ENCODE measurements around the gene RAB36.

The RAB36 gene

DNA sequence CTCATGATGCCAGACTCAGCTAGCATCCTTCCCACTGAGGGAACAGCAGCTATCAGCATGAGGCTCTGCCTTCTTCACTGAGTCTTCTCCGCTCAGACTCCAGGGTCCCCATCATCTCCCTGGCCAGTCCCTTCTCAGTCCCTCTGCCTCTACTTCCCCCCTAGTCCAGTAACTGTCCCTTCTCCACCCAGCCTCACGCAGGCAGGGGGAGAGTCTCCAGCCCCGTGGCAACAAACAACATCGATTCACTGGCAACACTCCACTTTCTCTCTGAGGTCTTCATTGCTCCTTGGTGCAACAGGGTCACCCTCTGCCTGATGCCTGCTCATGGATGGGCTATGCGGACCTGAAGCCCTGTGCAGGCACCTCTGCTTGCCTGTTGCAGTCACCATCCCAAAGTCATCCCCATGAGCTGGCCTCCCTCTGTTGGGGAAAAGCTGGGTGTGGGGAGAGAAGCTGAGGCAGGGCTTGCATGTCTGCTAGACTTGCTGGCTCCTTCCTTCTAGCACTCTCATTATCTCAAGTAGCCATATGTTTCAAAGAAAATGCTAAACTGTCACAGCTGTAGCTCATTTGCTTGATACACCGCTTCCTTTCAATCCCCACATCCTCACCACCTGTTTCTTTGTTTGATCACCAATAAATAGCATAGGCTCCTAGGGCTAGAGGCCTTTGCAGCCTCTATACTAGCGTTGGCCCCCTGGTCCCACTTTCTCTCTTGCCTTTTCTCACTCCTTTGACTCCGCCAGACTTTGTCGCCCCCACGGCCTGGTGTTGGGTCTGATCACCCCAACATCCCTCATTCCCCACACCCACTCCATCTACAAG is 30.8 kb downstream of the RAB36 start:
- peak; percentile 82 for DNase-seq
- in situ Hi-C loops (cut with MboI; ENCODE audit: low pct_unique_long_range_greater_than_20kb, low sequenced_read_pairs) = loop anchor here (10.0 kb wide), 1 partner anchor 109 kb away; no protein-coding TSS in a partner anchor

DNA sequence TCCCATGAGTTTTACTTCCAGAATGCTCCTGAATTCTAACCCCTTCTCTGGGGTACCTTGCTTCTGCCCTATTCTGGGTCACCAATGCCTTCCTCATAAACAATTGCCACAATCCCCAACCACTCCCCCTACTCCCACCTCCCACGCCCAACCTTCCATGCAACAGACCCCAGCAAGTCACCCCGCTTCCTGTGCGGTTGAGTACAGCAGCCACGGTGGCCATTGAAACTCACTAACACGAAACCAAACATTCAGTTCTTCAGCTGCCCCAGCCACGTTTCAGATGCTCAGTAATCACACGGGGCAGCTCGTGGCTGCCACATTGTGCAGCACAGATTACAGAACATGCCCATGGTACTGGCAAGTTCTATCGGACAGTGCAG is 31.4 kb downstream of the RAB36 start:
- in situ Hi-C loops (cut with MboI; ENCODE audit: low pct_unique_long_range_greater_than_20kb, low sequenced_read_pairs) = loop anchor here (10.0 kb wide), 1 partner anchor 108 kb away; no protein-coding TSS in a partner anchor
- peak; percentile 87 for DNase-seq

DNA sequence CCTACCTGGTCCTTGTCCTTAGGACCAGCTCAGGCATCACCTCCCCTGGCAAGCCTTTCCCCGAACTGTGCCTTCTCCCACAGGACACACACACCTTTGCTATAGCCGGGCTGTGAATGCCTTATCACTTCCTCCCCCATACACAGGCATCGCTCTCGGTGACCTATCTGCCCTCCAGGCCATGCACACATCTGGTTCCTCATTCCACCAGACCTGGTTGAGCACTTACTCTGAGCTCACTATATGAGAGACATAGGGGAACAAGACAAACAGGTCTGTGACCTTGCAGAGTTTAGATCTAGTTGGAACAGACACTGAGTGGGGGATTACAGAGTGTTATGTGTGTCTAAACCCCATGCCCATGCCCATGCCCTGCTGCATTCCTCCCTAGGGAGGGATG is 31.9 kb downstream of the RAB36 start:
- peak; percentile 84 for DNase-seq
- in situ Hi-C loops (cut with MboI; ENCODE audit: low pct_unique_long_range_greater_than_20kb, low sequenced_read_pairs) = loop anchor here (10.0 kb wide), 1 partner anchor 108 kb away; no protein-coding TSS in a partner anchor

DNA sequence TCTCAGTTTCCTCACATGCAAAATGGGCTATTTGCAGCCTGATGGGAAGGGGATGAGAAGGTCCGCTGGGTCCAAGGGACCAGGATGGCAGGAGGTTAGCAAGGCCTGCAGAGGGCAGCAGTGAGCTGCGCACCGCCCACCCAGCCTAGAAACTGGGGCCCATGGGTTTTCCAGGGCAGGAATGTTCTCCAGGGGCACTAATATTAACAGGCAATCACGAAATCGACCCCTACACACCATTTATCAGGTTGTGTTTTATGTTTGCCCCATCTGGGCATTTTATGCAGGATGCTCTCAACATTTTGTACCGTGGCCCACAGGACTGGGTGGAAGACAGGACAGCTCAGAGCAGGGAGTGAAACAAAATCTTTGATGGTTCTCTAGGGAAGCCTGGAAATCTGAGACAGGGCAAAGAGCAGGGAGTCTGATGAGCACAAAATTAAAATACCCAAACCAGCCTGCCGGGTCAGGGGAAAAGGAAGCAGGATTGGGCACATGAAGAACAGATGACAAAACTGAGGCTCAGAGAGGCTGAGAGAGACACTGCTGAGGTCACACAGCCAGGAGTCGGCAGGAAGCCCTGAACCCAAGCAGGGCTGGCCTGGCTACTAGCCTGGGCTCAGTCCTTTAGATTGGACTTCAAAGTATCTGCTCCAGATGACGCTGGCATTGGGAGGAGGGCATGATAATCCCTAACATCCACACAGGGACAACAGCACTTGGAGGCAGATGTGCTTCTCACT is 33.4 kb downstream of the RAB36 start:
- in situ Hi-C loops (cut with MboI; ENCODE audit: low pct_unique_long_range_greater_than_20kb, low sequenced_read_pairs) = loop anchor here (10.0 kb wide), 1 partner anchor 106 kb away; no protein-coding TSS in a partner anchor
- DNase-seq = peak; percentile 80

DNA sequence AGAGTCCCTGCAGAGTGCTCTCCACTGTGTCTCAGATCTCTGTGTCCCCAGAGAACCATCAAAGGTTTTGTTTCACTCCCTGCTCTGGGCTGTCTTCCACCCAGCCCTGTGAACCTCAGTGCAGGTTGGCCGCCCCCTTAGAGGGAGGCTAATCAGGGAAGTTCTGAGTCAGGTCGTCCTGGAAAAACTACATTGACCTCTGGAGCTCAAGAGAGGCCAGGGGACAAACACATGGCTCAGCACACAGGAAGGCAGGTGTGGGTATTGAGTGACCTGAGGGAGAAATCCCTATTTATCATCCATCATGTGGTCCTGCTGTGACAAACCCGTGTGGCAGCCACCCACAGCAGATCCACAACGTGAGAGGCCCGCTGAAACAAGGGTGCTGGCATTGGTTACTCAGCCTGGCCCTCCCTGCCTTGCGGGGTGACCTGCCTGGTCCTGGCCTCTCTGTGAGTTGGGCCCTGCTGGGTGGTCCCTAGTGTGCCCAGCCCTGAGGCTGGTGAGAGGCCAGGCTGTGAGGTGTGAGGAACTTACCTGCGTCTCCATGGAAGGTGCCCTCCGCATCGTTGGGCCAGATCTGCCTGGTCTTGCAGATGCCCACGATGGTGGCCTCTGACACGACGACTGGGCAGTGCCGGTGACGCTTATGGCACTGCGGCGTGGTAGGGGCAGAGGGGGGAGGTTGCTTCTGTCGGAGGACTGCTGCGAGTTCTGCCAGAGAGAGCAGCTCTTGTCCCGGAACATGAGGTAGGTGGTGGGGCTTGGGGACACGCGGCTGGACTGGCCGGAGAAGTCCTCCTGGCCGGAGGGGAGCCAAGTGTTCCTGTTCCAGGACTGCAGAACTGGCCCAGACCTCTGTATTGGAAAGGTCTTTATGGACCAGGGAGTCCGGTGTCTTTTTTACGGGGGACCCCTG is 34.4 kb downstream of the RAB36 start:
- in situ Hi-C loops (cut with MboI; ENCODE audit: low pct_unique_long_range_greater_than_20kb, low sequenced_read_pairs) = loop anchor here (10.0 kb wide), 1 partner anchor 105 kb away; no protein-coding TSS in a partner anchor

DNA sequence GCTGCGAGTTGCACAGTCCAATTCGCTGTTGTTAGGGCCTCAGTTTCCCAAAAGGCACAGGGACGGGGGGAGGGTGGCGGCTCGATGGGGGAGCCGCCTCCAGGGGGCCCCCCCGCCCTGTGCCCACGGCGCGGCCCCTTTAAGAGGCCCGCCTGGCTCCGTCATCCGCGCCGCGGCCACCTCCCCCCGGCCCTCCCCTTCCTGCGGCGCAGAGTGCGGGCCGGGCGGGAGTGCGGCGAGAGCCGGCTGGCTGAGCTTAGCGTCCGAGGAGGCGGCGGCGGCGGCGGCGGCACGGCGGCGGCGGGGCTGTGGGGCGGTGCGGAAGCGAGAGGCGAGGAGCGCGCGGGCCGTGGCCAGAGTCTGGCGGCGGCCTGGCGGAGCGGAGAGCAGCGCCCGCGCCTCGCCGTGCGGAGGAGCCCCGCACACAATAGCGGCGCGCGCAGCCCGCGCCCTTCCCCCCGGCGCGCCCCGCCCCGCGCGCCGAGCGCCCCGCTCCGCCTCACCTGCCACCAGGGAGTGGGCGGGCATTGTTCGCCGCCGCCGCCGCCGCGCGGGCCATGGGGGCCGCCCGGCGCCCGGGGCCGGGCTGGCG is 35.1 kb downstream of the RAB36 start, which contains the start of gene BCR:
BCR (plus strand) TSS at position 209 of the 592 bp plus-strand sequence. CDS start 452 bp downstream, outside the sequence.
- peak; percentile 44 for DNase-seq
- in situ Hi-C loops (cut with MboI; ENCODE audit: low pct_unique_long_range_greater_than_20kb, low sequenced_read_pairs) = no loop called here

More for the DNA sequence above, 34.4 kb downstream of the RAB36 start:
- DNase-seq = no peak

DNA sequence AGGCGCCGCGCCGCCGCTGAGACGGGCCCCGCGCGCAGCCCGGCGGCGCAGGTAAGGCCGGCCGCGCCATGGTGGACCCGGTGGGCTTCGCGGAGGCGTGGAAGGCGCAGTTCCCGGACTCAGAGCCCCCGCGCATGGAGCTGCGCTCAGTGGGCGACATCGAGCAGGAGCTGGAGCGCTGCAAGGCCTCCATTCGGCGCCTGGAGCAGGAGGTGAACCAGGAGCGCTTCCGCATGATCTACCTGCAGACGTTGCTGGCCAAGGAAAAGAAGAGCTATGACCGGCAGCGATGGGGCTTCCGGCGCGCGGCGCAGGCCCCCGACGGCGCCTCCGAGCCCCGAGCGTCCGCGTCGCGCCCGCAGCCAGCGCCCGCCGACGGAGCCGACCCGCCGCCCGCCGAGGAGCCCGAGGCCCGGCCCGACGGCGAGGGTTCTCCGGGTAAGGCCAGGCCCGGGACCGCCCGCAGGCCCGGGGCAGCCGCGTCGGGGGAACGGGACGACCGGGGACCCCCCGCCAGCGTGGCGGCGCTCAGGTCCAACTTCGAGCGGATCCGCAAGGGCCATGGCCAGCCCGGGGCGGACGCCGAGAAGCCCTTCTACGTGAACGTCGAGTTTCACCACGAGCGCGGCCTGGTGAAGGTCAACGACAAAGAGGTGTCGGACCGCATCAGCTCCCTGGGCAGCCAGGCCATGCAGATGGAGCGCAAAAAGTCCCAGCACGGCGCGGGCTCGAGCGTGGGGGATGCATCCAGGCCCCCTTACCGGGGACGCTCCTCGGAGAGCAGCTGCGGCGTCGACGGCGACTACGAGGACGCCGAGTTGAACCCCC is 35.8 kb downstream of the RAB36 start:
- in situ Hi-C loops (cut with MboI; ENCODE audit: low pct_unique_long_range_greater_than_20kb, low sequenced_read_pairs) = no loop called here
- DNase-seq = no peak

DNA sequence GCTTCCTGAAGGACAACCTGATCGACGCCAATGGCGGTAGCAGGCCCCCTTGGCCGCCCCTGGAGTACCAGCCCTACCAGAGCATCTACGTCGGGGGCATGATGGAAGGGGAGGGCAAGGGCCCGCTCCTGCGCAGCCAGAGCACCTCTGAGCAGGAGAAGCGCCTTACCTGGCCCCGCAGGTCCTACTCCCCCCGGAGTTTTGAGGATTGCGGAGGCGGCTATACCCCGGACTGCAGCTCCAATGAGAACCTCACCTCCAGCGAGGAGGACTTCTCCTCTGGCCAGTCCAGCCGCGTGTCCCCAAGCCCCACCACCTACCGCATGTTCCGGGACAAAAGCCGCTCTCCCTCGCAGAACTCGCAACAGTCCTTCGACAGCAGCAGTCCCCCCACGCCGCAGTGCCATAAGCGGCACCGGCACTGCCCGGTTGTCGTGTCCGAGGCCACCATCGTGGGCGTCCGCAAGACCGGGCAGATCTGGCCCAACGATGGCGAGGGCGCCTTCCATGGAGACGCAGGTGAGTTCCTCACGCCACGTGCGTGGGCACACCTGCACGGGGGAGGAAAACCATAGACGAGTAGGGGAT is 36.5 kb downstream of the RAB36 start:
- in situ Hi-C loops (cut with MboI; ENCODE audit: low pct_unique_long_range_greater_than_20kb, low sequenced_read_pairs) = no loop called here
- no peak for DNase-seq

DNA sequence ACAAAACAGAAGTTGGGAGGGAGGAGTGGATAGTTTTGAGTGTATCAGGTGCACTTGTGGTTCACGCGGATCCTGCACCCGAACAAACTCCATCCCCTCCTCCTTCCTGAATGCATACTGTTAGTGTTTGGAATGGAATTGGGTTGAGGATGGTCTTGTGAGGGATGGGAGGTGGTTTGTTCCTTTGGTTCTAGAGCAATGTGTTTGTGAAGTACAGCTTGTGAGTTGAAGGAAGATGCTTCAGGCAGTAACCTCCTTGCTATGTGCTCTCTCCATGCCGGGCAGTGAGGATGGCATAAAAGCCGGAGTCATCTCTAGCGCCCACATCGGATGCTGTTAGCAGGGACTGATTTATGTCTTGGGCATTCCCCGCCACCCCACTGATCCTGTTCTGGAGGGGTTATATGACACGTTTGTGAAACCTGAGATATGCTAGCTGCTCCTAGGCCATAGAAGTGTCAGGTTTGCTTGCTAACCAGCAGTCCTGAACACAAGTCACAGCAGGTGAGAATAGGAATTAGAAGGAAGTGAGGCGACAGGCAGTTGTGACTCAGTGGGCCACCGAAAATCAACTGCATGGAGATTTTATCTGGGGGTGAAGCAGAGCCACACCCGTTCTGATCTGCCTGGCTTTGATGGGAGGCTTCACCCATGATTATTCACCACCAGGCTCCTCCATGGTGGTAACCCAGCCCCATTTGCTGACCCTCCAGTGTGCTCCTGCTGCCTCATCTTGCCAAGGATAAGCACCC is 37.2 kb downstream of the RAB36 start:
- in situ Hi-C loops (cut with MboI; ENCODE audit: low pct_unique_long_range_greater_than_20kb, low sequenced_read_pairs) = no loop called here
- peak; percentile 43 for DNase-seq

DNA sequence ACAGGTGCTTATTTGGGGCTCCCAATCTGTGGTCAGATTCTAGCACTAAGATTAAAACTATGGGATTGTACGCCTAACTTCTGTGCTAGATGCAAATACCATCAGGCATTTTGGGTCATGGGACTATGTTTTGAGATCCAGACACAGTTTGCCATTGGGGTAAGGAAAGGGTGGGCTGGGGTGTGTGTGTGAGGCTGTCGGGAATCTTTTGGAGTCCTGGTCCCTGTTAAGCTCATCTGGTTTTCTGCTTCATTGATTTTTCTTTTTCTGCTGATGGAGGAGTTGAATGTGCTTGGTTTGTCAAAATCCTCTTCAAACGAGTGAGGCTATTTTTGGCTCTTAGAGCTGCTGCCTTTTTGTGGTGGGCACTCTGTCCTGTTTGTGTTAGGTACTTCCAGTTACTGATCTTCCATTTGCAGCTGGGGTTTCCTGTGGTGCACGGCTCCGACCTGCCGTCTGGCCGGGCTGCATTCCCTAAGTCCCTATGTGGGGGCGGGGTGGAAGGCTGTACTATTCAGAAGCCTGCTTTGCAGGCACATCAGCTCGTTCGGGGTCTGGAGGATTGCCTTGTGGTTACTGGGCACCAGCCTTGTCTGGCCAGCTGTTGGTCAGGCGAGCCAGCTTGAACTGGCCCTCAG is 37.9 kb downstream of the RAB36 start:
- DNase-seq = peak; percentile 92
- in situ Hi-C loops (cut with MboI; ENCODE audit: low pct_unique_long_range_greater_than_20kb, low sequenced_read_pairs) = no loop called here

DNA sequence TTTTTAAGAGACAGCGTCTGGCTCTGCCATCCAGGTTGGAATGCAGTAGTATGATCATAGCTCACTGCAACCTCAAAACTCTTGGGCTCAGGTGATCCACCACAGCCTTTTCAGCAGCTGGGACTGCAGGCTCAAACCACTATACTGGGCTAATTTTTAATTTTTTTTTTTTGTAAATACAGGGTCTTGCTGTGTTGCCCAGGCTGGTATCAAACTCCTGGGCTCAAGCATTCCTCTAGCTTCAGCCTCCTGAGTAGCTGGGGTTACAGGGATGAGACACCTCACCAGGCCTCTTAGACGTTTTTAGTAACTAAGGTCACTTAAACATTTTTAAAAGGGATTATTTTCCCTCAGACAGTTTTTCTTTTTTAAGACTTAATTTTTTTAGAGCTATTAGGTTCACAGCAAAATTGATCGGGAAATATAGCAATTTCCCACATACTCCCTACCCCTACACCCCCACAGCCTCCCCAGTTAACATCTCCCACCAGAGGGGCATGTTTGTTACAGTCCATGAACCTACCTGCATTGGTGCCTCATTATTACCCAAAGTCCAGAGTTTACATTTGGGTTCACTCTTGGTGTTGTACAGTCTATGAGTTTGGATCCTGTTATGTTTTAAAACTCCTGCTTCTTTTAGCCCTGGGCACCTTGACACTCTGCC is 39.0 kb downstream of the RAB36 start:
- DNase-seq = no peak

DNA sequence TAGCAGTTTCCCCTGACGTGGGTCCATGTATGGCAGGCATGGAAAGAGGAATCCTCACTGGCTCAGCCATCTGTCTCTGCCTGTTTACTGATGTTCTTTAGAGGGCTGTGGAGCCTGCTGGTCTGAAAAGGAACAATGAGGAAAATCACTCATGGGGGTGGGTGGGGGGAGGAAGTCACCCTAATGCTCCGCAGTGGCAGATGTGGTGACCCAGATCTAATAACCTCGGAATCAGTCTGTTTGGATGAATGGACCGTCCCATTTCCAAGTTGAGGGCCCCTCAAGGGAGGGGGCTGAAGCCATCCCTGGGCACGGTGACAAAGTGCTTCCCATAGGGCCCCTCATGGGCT is 39.5 kb downstream of the RAB36 start:
- in situ Hi-C loops (cut with MboI; ENCODE audit: low pct_unique_long_range_greater_than_20kb, low sequenced_read_pairs) = no loop called here

More for the DNA sequence above, 39.0 kb downstream of the RAB36 start:
- in situ Hi-C loops (cut with MboI; ENCODE audit: low pct_unique_long_range_greater_than_20kb, low sequenced_read_pairs) = no loop called here

DNA sequence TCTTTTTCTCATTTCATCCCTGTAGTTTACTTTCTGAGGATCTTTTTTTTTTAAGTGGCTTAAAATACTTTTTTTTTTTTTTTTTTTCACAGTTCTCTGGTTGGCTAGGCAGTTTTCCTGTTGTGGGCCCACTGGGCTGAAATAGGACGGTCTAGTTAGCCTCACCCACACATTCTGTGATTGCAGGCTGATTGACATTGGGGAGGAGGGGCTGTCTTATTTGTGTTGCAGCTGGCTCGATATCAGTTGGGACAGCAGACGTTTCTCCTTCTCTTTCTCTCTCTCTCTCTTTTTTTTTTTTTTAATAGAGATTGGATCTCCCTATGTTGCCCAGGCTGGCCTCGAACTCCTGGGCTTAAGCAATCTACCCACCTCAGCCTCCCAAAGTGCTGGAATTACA is 41.9 kb downstream of the RAB36 start:
- DNase-seq = no peak
- in situ Hi-C loops (cut with MboI; ENCODE audit: low pct_unique_long_range_greater_than_20kb, low sequenced_read_pairs) = no loop called here

More for the DNA sequence above, 39.5 kb downstream of the RAB36 start:
- DNase-seq = peak; percentile 18

DNA sequence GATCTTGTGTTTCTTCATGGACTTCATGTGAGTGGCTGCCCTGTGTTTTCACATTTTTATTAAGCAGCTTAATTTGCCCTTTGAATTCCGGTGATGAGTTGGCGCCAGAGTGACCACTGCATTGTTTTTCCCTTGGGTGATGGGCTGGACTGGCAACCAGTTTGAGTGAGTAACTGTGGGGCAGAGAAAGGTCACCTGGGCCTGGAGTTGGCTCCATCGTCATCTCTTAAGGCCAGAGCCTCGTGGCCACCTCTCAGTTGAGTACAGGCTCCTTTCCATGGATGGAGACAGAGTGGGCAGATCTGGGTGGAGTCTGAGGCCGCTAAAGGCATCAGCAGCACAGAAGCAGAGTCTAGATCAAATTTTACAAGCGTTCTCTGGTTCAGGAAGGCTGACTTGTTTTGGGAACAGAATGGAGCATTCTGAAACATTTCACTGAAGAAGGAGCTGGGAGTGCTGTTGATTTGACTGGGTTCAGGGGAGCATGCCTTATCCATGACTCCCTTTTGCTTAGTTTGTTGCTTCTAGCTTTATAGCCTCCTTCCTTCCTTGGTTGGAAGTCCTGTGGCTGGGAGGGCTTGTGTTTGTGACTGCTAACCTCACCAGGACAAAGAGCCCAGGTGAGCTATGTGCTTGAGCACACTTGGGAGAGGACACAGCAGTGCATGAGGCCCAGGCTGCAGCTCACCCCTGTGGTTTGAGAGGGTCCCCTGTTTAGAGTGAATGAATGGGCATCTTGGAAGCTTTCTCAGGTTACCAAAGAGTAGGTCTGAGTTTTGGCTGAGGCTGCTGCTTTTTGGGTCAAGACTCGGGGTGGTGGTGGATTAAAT is 42.8 kb downstream of the RAB36 start:
- in situ Hi-C loops (cut with MboI; ENCODE audit: low pct_unique_long_range_greater_than_20kb, low sequenced_read_pairs) = no loop called here
- DNase-seq = no peak

DNA sequence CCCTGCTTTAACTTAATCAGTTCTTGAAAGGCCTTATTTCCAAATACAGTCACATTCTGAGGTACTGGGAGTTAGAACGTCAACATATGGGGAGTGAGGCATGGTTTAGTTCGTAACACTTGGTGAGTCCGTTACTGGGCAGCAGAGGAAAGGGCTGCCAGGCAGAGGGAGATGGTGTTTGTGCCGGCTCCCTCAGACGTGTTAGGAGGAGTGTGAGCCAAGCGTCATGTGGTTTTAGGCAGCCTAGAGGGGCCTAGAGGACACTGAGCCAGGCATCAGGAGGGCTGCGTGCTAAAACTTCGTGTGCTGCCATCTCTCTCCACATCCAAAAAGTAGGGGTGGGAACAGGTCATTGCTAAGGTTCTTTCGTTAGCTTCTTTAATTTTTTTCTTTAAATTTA is 45.2 kb downstream of the RAB36 start:
- in situ Hi-C loops (cut with MboI; ENCODE audit: low pct_unique_long_range_greater_than_20kb, low sequenced_read_pairs) = no loop called here
- DNase-seq = no peak
